Keratinocyte (primary cell): Measurements from ENCODE around the gene MAN2A2. TPM values are rescaled to one million over a fixed set of nuclear protein-coding genes. Genes with fewer than 3 reads are reported as not detected.

Experiments used
- DNase-seq: peaks from one replicate; pipeline ENCODE4 v3.0.0-alpha.2; 2011; ENCODE audit warnings: low read depth, missing footprints, low spot score
- FAIRE-seq: peaks from 2 replicates; lab custom pipeline; 2011; peaks lifted over from hg19 to GRCh38; lab: Jason Lieb, UNC
- H2AFZ ChIP-seq: 2 replicates; pipeline ENCODE4 v1.6.0; 2012; ENCODE audit warnings: low read length, control low read depth, inconsistent platforms; ENCODE audit not compliant: control insufficient read depth
- H3K27ac ChIP-seq: 2 replicates; pipeline ENCODE4 v1.5.1; 2011; ENCODE audit warnings: low read length; ENCODE audit not compliant: control insufficient read depth, insufficient read depth
- H3K27me3 ChIP-seq: 3 replicates; pipeline ENCODE4 v1.6.0; 2011; ENCODE audit warnings: low read length; ENCODE audit not compliant: control insufficient read depth, insufficient read depth; ENCODE audit errors: extremely low read depth
- H3K36me3 ChIP-seq, 2 experiments: 2 replicates in 1 of 2; 3 replicates in 1 of 2; pipeline ENCODE4 v1.5.1; 2011; ENCODE audit warnings: low read length in 2 of 2, mild to moderate bottlenecking in 1 of 2; ENCODE audit not compliant: control insufficient read depth in 2 of 2, insufficient read depth in 2 of 2; ENCODE audit errors: extremely low read depth in 1 of 2
- H3K4me1 ChIP-seq: 3 replicates; pipeline ENCODE4 v1.5.1; 2011; ENCODE audit warnings: low read length; ENCODE audit not compliant: control insufficient read depth, insufficient read depth; ENCODE audit errors: extremely low read depth
- H3K4me2 ChIP-seq: 3 replicates; pipeline ENCODE4 v1.6.0; 2011; ENCODE audit warnings: low read depth, low read length; ENCODE audit not compliant: control insufficient read depth, insufficient read depth; ENCODE audit errors: extremely low read depth
- H3K4me3 ChIP-seq, 3 experiments: fragments of 200-600 bp in 1 of 3; sonication (generic) in 1 of 3; 2 replicates in 2 of 3; 3 replicates in 1 of 3; pipeline ENCODE4 v1.5.1; 2011 to 2016; ENCODE audit warnings: low read length in 3 of 3, mild to moderate bottlenecking in 3 of 3, control low read depth in 2 of 3, inconsistent platforms in 1 of 3, low read depth in 1 of 3, mixed read lengths in 1 of 3, mixed run types in 1 of 3, moderate library complexity in 1 of 3; ENCODE audit not compliant: control insufficient read depth in 2 of 3, insufficient read depth in 2 of 3; ENCODE audit errors: extremely low read depth in 1 of 3
- H3K79me2 ChIP-seq: 2 replicates; pipeline ENCODE4 v1.6.0; 2012; ENCODE audit warnings: low read length; ENCODE audit not compliant: control insufficient read depth, insufficient read depth
- H3K9ac ChIP-seq: 3 replicates; pipeline ENCODE4 v1.6.0; 2011; ENCODE audit warnings: low read length; ENCODE audit not compliant: control insufficient read depth, insufficient read depth; ENCODE audit errors: extremely low read depth
- H3K9me1 ChIP-seq: 3 replicates; pipeline ENCODE4 v1.6.0; 2011; ENCODE audit warnings: low read length; ENCODE audit not compliant: control insufficient read depth, insufficient read depth; ENCODE audit errors: extremely low read depth
- H3K9me3 ChIP-seq: 2 replicates; pipeline ENCODE4 v1.5.1; 2012; ENCODE audit warnings: low read depth, low read length; ENCODE audit not compliant: control insufficient read depth
- H4K20me1 ChIP-seq: 3 replicates; pipeline ENCODE4 v1.6.0; 2011; ENCODE audit warnings: low read length; ENCODE audit not compliant: control insufficient read depth, insufficient read depth; ENCODE audit errors: extremely low read depth
- EZH2 ChIP-seq: IDR thresholded peaks from one replicate; pipeline ENCODE4 v1.6.1; 2012; ENCODE audit warnings: inconsistent platforms, mild to moderate bottlenecking, low read length, moderate library complexity
- dilution Hi-C: fragments of 300-500 bp; cut with MboI; formaldehyde crosslinking; loops from one replicate; pipeline ENCODE4 v1.7.0; 2020; ENCODE audit warnings: low sequenced_read_pairs; ENCODE audit not compliant: extremely low pct_ligation_motif_present
- polyA plus RNA-seq, 5 experiments: library from polyadenylated mRNA; depleted of rRNA in 3 of 5; stranded (reverse) in 3 of 5; stranded (forward) in 1 of 5; unstranded in 1 of 5; fragments of >200 nt; gene quantifications; 1 replicate in 1 of 5; 2 replicates in 3 of 5; 3 replicates in 1 of 5; pipeline versions ENCODE4 v1.2.1 to v1.2.3, GENCODE V29; 2011 to 2012; ENCODE audit warnings: missing spikeins in 2 of 5, low read depth in 1 of 5, low replicate concordance in 1 of 5
- TF ChIP-seq, protein P1 (sequence below), 3 experiments: IDR thresholded peaks in 1 of 3; conservative IDR thresholded peaks in 1 of 3; optimal IDR thresholded peaks in 1 of 3; 2 replicates in 2 of 3; 3 replicates in 1 of 3; pipeline versions ENCODE3 to v1.5.1; 2011; ENCODE audit warnings: low read length in 3 of 3, mild to moderate bottlenecking in 3 of 3, moderate library complexity in 2 of 3, control low read depth in 1 of 3, inconsistent platforms in 1 of 3; ENCODE audit not compliant: insufficient read depth in 2 of 3; ENCODE audit errors: extremely low read depth in 1 of 3

The MAN2A2 gene
- polyA plus RNA-seq, 1 donor (not counting 4 experiments of a cell fraction or from before 2014, with no cell fraction given): 6.6 TPM

DNA sequence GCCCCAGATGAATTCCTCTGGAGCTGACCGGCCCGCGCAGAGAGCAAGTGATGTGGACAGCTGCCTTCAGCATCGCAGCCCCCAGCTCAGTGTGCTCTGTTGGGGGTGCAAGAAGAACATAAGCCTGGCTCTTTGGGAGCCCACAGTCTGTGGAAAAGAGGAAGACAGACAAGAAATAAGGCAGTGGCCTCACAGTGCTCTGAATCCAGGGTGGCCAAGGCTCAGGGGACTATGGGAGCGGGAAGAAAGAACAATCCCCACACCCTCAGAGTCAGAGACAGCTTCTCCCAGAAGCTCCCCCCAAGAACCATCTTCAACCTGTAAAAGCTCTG, 29.5 kb downstream of the MAN2A2 start:
- Histone ChIP-seq H3K4me1 (peaks cover 39% of the 10 kb centered on the region), H3K27me3 (no peaks in the 10 kb centered on the region), H3K9ac (peak overlapping the region; percentile 76), H3K36me3 (peaks cover 3 to 5% of the 10 kb centered on the region in 2 experiments), H3K79me2 (peaks cover 18% of the 10 kb centered on the region), H3K4me2 (peak overlapping the region; percentile 27), H3K9me3 (no peaks in the 10 kb centered on the region), H3K9me1 (no peaks in the 10 kb centered on the region), H3K4me3 (peak overlapping the region; percentile 78 to 91 (median 89)), H3K27ac (no peak overlapping the region), H4K20me1 (no peaks in the 10 kb centered on the region), H2AFZ (peak overlapping the region; percentile 89)
- dilution Hi-C loops: no loop called here
- no peak for TF ChIP-seq EZH2
- TF ChIP-seq, protein P1, sequence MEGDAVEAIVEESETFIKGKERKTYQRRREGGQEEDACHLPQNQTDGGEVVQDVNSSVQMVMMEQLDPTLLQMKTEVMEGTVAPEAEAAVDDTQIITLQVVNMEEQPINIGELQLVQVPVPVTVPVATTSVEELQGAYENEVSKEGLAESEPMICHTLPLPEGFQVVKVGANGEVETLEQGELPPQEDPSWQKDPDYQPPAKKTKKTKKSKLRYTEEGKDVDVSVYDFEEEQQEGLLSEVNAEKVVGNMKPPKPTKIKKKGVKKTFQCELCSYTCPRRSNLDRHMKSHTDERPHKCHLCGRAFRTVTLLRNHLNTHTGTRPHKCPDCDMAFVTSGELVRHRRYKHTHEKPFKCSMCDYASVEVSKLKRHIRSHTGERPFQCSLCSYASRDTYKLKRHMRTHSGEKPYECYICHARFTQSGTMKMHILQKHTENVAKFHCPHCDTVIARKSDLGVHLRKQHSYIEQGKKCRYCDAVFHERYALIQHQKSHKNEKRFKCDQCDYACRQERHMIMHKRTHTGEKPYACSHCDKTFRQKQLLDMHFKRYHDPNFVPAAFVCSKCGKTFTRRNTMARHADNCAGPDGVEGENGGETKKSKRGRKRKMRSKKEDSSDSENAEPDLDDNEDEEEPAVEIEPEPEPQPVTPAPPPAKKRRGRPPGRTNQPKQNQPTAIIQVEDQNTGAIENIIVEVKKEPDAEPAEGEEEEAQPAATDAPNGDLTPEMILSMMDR (optimal IDR thresholded peaks at IDR 0.05 in 1 of 3, IDR thresholded peaks at IDR 0.05 in 1 of 3, conservative IDR thresholded peaks at IDR 0.05 in 1 of 3; ENCODE audit: extremely low read depth in 1 of 3, insufficient read depth in 2 of 3, low read length in 3 of 3): no peak
- no peak for DNase-seq
- FAIRE-seq: no peak

DNA sequence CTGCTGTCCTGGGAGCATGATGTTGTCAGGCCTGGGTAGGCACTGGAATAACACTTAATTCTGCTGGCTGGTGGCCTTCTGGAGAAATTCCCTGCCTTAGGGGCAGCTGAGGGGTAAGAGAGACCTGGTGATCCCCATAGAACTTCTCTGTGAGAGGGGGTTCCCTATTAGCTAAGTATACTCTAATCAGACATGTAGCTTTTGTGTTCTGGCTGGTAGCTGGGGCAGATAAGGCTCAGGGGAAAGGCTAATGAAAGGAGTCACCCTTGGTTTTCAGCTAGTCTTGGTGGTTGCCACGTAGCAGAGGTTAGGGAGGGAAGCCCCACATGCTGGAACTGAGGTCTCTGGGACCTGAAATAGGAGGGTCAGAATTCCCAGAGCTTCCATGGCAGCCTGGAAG, 30.2 kb downstream of the MAN2A2 start:
- peaks cover 3 to 7% of the 10 kb centered on the region in 2 experiments for H3K36me3 ChIP-seq
- no peak overlapping the region for H3K9ac ChIP-seq
- peaks cover 21% of the 10 kb centered on the region for H3K79me2 ChIP-seq
- H3K4me3 ChIP-seq: no peak overlapping the region
- dilution Hi-C loops: no loop called here
- no peaks in the 10 kb centered on the region for H3K9me3 ChIP-seq
- H4K20me1 ChIP-seq: no peaks in the 10 kb centered on the region
- DNase-seq (no peak), FAIRE-seq (no peak)
- no peaks in the 10 kb centered on the region for H3K27me3 ChIP-seq
- peaks cover 39% of the 10 kb centered on the region for H3K4me1 ChIP-seq
- H3K27ac ChIP-seq: no peak overlapping the region
- no peak overlapping the region for H2AFZ ChIP-seq
- TF ChIP-seq EZH2: no peak
- TF ChIP-seq, protein P1 (optimal IDR thresholded peaks at IDR 0.05 in 1 of 3, IDR thresholded peaks at IDR 0.05 in 1 of 3, conservative IDR thresholded peaks at IDR 0.05 in 1 of 3; ENCODE audit: extremely low read depth in 1 of 3, insufficient read depth in 2 of 3, low read length in 3 of 3): no peak
- no peaks in the 10 kb centered on the region for H3K9me1 ChIP-seq
- H3K4me2 ChIP-seq: no peak overlapping the region
